Cardiac fibroblast (primary cell): ENCODE data around the gene TMPRSS7.

Experiments
- DNase-seq, 2 donors: peaks; one replicate each; pipeline versions ENCODE4 v3.0.0 to v3.0.0-alpha.2; 2010; ENCODE audit warnings: low read depth in 2 of 2
- H3K4me3 ChIP-seq, 2 donors: replicated peaks in 1 of 2; 1 replicate in 1 of 2; 2 replicates in 1 of 2; pipeline ENCODE4 v1.5.1; 2011; ENCODE audit warnings: low read depth in 2 of 2, low read length in 2 of 2, mild to moderate bottlenecking in 2 of 2, moderate library complexity in 1 of 2
- CTCF ChIP-seq: IDR thresholded peaks from one replicate; pipeline ENCODE4 v1.5.1; 2011; ENCODE audit warnings: low read depth, mild to moderate bottlenecking, low read length, inconsistent platforms

The TMPRSS7 gene

GRCh38 chr3:112119962-112120836, 85.7 kb downstream of the TMPRSS7 start:
- TF ChIP-seq CTCF, result no peak
- H3K4me3 ChIP-seq, result no peak overlapping the region
- DNase-seq, result no peak

- DNase-seq, result no peak
- no peak overlapping the region for H3K4me3 ChIP-seq
- no peak for TF ChIP-seq CTCF
These were observed 87.3 kb downstream of the TMPRSS7 start for GRCh38 chr3:112121577-112122547.

- H3K4me3 ChIP-seq, result no peak overlapping the region
- no peak for TF ChIP-seq CTCF
- DNase-seq, result no peak
These were observed 88.3 kb downstream of the TMPRSS7 start for GRCh38 chr3:112122870-112123269.

- DNase-seq, result no peak
- TF ChIP-seq CTCF, result no peak
- H3K4me3 ChIP-seq, result no peak overlapping the region
These were observed 89.0 kb downstream of the TMPRSS7 start for GRCh38 chr3:112123548-112123947.

- TF ChIP-seq CTCF, result no peak
- DNase-seq, result no peak
- no peak overlapping the region for H3K4me3 ChIP-seq
These were observed 90.5 kb downstream of the TMPRSS7 start for GRCh38 chr3:112124907-112125607.

- no peak for TF ChIP-seq CTCF
- DNase-seq, result peak; percentile 5 to 14
- H3K4me3 ChIP-seq, result no peak overlapping the region
These were observed 92.0 kb downstream of the TMPRSS7 start for GRCh38 chr3:112126511-112126911.
